HEK293 (cell line): ENCODE results near the gene INPP5A.

Source experiments
- CTCF ChIA-PET: fragments of 350-600 bp; formaldehyde crosslinking; extraction: SDS; loops from one replicate; lab custom pipeline; 2021; ENCODE audit warnings: antibody characterized with exemption; lab: Yijun Ruan, JAX
- POLR2A ChIA-PET: fragments of 300-600 bp; formaldehyde crosslinking; extraction: SDS; loops from one replicate; lab custom pipeline; 2020; ENCODE audit warnings: antibody characterized with exemption, inconsistent platforms; lab: Yijun Ruan, JAX
- H3K27ac ChIP-seq: fragments of 200-500 bp; sonication (Bioruptor generic); 2 replicates; pipeline ENCODE4 v1.5.1; 2014; ENCODE audit warnings: low read depth, low read length, control low read depth, inconsistent platforms; ENCODE audit errors: extremely low read depth
- H3K36me3 ChIP-seq, 2 experiments: fragments of 200-500 bp in 1 of 2; sonication (Bioruptor generic) in 1 of 2; 1 replicate in 1 of 2; 2 replicates in 1 of 2; pipeline ENCODE4 v1.5.1; 2014 to 2017; ENCODE audit warnings: inconsistent platforms in 2 of 2, low read length in 2 of 2; ENCODE audit not compliant: control insufficient read depth in 2 of 2, insufficient read depth in 1 of 2
- H3K4me1 ChIP-seq: fragments of 200-500 bp; sonication (Bioruptor generic); 2 replicates; pipeline ENCODE4 v1.5.1; 2014; ENCODE audit warnings: mild to moderate bottlenecking, low read length, inconsistent platforms; ENCODE audit not compliant: control insufficient read depth, insufficient read depth
- H3K4me3 ChIP-seq: 2 replicates; pipeline ENCODE4 v1.5.1; 2011; ENCODE audit warnings: low read depth, mild to moderate bottlenecking, control low read depth, low read length, moderate library complexity
- H3K9me3 ChIP-seq: fragments of 200-500 bp; sonication (Bioruptor generic); 2 replicates; pipeline ENCODE4 v1.5.1; 2014; ENCODE audit warnings: low read depth, low read length, inconsistent platforms; ENCODE audit not compliant: control insufficient read depth, insufficient read depth
- EGR2 ChIP-seq: fragments of 450-650 bp; formaldehyde crosslinking; IDR thresholded peaks from 2 replicates; pipeline ENCODE4 v1.5.1; 2016; ENCODE audit warnings: low read depth, missing biosample characterization, missing genetic modification characterization
- GLI4 ChIP-seq: fragments of 450-650 bp; formaldehyde crosslinking; IDR thresholded peaks from 2 replicates; pipeline ENCODE4 v1.5.1; 2016; ENCODE audit warnings: missing biosample characterization, missing genetic modification characterization
- GLIS2 ChIP-seq: fragments of 450-650 bp; formaldehyde crosslinking; IDR thresholded peaks from 2 replicates; pipeline ENCODE4 v1.5.1; 2016; ENCODE audit warnings: missing biosample characterization, missing genetic modification characterization
- IKZF3 ChIP-seq: fragments of 450-650 bp; IDR thresholded peaks from 2 replicates; pipeline ENCODE4 v1.5.0; 2018; ENCODE audit warnings: missing biosample characterization, mild to moderate bottlenecking, missing genetic modification characterization, moderate library complexity
- KLF16 ChIP-seq: fragments of 450-650 bp; formaldehyde crosslinking; IDR thresholded peaks from 2 replicates; pipeline ENCODE4 v1.5.1; 2017; ENCODE audit warnings: missing biosample characterization, missing genetic modification characterization
- PRDM1 ChIP-seq: fragments of 450-650 bp; formaldehyde crosslinking; IDR thresholded peaks from 2 replicates; pipeline ENCODE4; 2016; ENCODE audit warnings: missing biosample characterization, missing genetic modification characterization
- SP3 ChIP-seq: fragments of 450-650 bp; formaldehyde crosslinking; IDR thresholded peaks from 2 replicates; pipeline ENCODE4 v1.5.1; 2016; ENCODE audit warnings: missing biosample characterization, missing genetic modification characterization
- ZBTB44 ChIP-seq: fragments of 450-650 bp; IDR thresholded peaks from 2 replicates; pipeline ENCODE4 v1.5.1; 2018; ENCODE audit warnings: missing biosample characterization, mild to moderate bottlenecking, missing genetic modification characterization
- ZFP41 ChIP-seq: fragments of 450-650 bp; formaldehyde crosslinking; IDR thresholded peaks from 2 replicates; pipeline ENCODE4 v1.5.1; 2016; ENCODE audit warnings: missing biosample characterization, missing genetic modification characterization, borderline replicate concordance
- ZNF112 ChIP-seq: fragments of 450-650 bp; formaldehyde crosslinking; IDR thresholded peaks from 2 replicates; pipeline ENCODE4 v1.5.0; 2017; ENCODE audit warnings: missing biosample characterization, missing genetic modification characterization
- ZNF221 ChIP-seq: fragments of 450-650 bp; formaldehyde crosslinking; IDR thresholded peaks from 2 replicates; pipeline ENCODE4 v1.5.1; 2017; ENCODE audit warnings: missing biosample characterization, missing genetic modification characterization, borderline replicate concordance
- ZNF266 ChIP-seq: fragments of 450-650 bp; formaldehyde crosslinking; IDR thresholded peaks from 2 replicates; pipeline ENCODE4 v1.5.1; 2016; ENCODE audit warnings: missing biosample characterization, missing genetic modification characterization, low read depth
- ZNF449 ChIP-seq: fragments of 450-650 bp; formaldehyde crosslinking; IDR thresholded peaks from 2 replicates; pipeline ENCODE4 v1.5.1; 2017; ENCODE audit warnings: missing biosample characterization, mild to moderate bottlenecking, missing genetic modification characterization, moderate library complexity
- ZNF623 ChIP-seq: fragments of 450-650 bp; formaldehyde crosslinking; IDR thresholded peaks from 2 replicates; pipeline ENCODE4 v1.5.1; 2016; ENCODE audit warnings: missing biosample characterization, missing genetic modification characterization
- ZNF658 ChIP-seq: fragments of 450-650 bp; formaldehyde crosslinking; IDR thresholded peaks from 2 replicates; pipeline ENCODE4; 2016; ENCODE audit warnings: missing biosample characterization, missing genetic modification characterization
- ZNF670 ChIP-seq: fragments of 450-650 bp; formaldehyde crosslinking; IDR thresholded peaks from 2 replicates; pipeline ENCODE4 v1.5.1; 2016; ENCODE audit warnings: missing biosample characterization, missing genetic modification characterization, low read depth
- ZNF704 ChIP-seq: fragments of 450-650 bp; formaldehyde crosslinking; IDR thresholded peaks from 2 replicates; pipeline ENCODE4 v1.5.1; 2016; ENCODE audit warnings: missing biosample characterization, missing genetic modification characterization
- ZNF707 ChIP-seq: fragments of 450-650 bp; formaldehyde crosslinking; IDR thresholded peaks from 2 replicates; pipeline ENCODE4 v1.5.1; 2016; ENCODE audit warnings: missing biosample characterization, missing genetic modification characterization
- TF ChIP-seq, protein P1 (sequence below): fragments of 450-650 bp; formaldehyde crosslinking; IDR thresholded peaks from 2 replicates; pipeline ENCODE4 v1.5.1; 2016; ENCODE audit warnings: missing biosample characterization, missing genetic modification characterization
- TF ChIP-seq, protein P2 (sequence below): fragments of 450-650 bp; formaldehyde crosslinking; conservative IDR thresholded peaks from 2 replicates; pipeline ENCODE4 v1.5.1; 2016; ENCODE audit warnings: low read depth, missing biosample characterization, missing genetic modification characterization

INPP5A gene

DNA sequence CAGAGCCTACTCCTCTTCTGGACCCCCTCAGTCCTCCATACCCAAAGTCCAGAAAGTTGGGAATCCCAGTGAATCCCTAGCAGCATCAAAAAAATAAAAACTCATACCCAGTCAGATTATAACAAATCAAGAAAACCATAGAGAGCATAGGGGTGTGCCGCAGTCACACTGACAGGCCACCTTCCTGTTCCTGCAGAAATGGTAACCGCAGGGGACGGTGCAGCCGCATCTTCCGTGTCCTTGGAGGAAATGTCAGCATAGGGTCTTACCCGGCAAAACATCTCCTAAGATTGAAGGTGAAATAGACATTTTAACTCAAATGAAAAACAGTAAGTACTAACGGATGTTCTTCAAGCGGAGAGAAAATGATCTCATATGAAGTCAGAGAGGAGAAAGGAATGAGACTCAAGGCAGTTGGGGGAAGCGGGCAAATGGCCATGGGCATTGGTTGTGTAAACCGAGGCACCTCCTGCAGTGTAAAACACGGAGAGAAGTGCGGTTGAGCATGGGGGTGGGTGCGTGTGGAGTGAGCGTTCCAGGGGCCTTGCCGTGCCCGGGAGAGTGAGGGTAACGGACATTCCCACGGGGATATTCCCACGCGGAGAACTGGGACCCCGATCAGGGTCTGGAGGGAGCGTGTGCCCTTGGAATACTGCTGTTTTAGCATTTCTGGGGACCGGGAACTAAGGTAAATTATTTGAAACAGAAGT is 137.6 kb downstream of the INPP5A start (continued):
- no peak for TF ChIP-seq ZNF658
- TF ChIP-seq GLIS2 (tag by site-specific recombination) = no peak
- no peak for TF ChIP-seq ZFP41 (tag by site-specific recombination)

GRCh38 chr10:132676193-132676891 is 138.8 kb downstream of the INPP5A start:
- Histone ChIP-seq H3K9me3 (no peaks in the 10 kb centered on the region), H3K36me3 (no peaks in the 10 kb centered on the region), H3K27ac (no peak overlapping the region), H3K4me3 (no peak overlapping the region), H3K4me1 (no peaks in the 10 kb centered on the region)
- POLR2A ChIA-PET = no interaction called here
- CTCF ChIA-PET = no interaction called here
- TF ChIP-seq PRDM1 (tag by site-specific recombination) = no peak
- no peak for TF ChIP-seq KLF16
- no peak for TF ChIP-seq EGR2 (tag by site-specific recombination)
- TF ChIP-seq ZNF704 = no peak
- no peak for TF ChIP-seq GLIS2 (tag by site-specific recombination)
- TF ChIP-seq, protein P1, sequence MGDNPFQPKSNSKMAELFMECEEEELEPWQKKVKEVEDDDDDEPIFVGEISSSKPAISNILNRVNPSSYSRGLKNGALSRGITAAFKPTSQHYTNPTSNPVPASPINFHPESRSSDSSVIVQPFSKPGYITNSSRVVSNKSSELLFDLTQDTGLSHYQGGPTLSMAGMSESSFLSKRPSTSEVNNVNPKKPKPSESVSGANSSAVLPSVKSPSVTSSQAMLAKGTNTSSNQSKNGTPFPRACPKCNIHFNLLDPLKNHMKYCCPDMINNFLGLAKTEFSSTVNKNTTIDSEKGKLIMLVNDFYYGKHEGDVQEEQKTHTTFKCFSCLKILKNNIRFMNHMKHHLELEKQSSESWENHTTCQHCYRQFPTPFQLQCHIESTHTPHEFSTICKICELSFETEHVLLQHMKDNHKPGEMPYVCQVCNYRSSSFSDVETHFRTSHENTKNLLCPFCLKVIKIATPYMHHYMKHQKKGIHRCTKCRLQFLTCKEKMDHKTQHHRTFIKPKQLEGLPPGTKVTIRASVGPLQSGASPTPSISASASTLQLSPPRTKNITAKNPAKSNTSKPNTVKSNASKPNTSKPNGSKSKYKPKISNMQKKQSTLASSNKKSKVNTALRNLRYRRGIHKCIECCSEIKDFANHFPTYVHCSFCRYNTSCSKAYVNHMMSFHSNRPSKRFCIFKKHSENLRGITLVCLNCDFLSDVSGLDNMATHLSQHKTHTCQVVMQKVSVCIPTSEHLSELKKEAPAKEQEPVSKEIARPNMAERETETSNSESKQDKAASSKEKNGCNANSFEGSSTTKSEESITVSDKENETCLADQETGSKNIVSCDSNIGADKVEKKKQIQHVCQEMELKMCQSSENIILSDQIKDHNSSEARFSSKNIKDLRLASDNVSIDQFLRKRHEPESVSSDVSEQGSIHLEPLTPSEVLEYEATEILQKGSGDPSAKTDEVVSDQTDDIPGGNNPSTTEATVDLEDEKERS (tag by site-specific recombination) = no peak
- no peak for TF ChIP-seq ZNF221 (tag by site-specific recombination)
- no peak for TF ChIP-seq IKZF3 (tag by site-specific recombination)
- TF ChIP-seq GLI4 (tag by site-specific recombination) = no peak
- TF ChIP-seq ZNF623 (tag by site-specific recombination) = no peak
- TF ChIP-seq ZNF266 = no peak
- TF ChIP-seq SP3 (tag by site-specific recombination) = no peak
- no peak for TF ChIP-seq ZNF707 (tag by site-specific recombination)
- TF ChIP-seq ZNF112 (tag by site-specific recombination) = no peak
- TF ChIP-seq, protein P2, sequence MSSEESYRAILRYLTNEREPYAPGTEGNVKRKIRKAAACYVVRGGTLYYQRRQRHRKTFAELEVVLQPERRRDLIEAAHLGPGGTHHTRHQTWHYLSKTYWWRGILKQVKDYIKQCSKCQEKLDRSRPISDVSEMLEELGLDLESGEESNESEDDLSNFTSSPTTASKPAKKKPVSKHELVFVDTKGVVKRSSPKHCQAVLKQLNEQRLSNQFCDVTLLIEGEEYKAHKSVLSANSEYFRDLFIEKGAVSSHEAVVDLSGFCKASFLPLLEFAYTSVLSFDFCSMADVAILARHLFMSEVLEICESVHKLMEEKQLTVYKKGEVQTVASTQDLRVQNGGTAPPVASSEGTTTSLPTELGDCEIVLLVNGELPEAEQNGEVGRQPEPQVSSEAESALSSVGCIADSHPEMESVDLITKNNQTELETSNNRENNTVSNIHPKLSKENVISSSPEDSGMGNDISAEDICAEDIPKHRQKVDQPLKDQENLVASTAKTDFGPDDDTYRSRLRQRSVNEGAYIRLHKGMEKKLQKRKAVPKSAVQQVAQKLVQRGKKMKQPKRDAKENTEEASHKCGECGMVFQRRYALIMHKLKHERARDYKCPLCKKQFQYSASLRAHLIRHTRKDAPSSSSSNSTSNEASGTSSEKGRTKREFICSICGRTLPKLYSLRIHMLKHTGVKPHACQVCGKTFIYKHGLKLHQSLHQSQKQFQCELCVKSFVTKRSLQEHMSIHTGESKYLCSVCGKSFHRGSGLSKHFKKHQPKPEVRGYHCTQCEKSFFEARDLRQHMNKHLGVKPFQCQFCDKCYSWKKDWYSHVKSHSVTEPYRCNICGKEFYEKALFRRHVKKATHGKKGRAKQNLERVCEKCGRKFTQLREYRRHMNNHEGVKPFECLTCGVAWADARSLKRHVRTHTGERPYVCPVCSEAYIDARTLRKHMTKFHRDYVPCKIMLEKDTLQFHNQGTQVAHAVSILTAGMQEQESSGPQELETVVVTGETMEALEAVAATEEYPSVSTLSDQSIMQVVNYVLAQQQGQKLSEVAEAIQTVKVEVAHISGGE (tag by site-specific recombination) = no peak
- no peak for TF ChIP-seq ZNF449 (tag by site-specific recombination)
- TF ChIP-seq ZBTB44 (tag by site-specific recombination) = no peak
- TF ChIP-seq ZNF670 (tag by site-specific recombination) = no peak
